NCI-H146 (cell line): ENCODE results near the gene ZNF512.
A peak's percentile ranks its signal among the peaks of the same experiment; 100 is the strongest.
"Not testable (repeated sequence)": the region's sequence is repeated elsewhere in the genome, so short reads cannot be mapped to it uniquely, and the experiment has no call there.

Experiments
- DNase-seq: peaks from one replicate; lab custom pipeline; 2025; lab: John Stamatoyannopoulos, UW

Gene ZNF512

GRCh38 chr2:27583390-27583915 lies 611 bp downstream of the ZNF512 start:
- DNase-seq = no peak

GRCh38 chr2:27584597-27584996 lies 1.8 kb downstream of the ZNF512 start:
- DNase-seq = no peak

DNA sequence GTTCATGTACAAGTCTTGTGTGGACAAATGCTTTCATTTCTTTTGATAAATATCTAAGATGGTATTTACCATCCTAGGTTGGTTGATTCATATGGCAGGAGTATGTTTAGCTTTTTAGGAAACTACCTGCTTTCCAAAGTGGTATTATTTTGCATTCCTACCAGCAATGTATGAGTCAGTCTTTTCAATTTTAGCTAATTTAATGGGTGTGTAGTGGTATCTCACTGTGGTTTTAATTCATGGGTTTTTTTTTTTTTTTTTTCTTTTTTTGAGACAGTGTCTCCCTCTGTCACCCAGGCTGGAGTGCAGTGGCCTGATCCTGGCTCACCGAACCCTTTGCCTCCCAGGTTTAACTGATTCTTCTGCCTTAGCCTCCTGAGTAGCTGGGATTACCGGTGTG lies 4.2 kb downstream of the ZNF512 start:
- no peak for DNase-seq

DNA sequence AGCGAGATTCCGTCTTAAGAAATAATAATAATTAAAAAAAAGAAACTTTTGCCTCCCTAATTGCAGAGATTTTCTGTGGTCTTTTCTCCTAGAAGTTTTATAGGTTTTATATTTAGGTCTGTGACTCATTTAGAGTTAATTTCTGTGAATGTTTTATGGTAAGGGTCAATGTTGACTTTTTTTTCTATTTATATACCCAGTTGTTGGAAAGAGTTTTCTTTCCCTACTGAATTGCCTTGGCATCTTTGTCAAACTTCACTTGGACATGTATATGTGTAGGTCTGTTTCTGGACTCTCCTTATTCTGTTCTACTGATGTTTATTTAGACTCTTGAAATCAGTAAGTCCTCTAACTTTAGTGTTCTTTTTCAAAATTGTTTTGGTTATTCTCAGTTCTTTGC lies 5.5 kb downstream of the ZNF512 start:
- no peak for DNase-seq

DNA sequence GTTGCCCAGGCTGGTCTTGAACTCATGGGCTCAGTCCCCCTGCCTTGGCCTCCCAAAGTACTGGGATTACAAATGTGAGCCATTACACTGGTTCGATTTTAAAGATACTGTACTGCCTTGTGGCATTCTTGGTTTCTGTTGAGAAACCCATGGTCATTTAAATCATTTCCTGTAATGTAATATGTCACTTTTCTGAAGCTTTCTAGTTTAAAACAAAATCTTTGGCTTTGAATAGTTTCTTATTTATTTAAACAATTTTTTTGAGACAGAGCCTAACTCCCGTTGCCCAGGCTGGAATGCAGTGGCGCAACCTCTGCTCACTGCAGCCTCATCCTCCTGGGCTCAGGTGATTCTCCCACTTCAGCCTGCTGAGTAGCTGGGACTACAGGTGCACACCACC lies 8.9 kb downstream of the ZNF512 start:
- DNase-seq = no peak

DNA sequence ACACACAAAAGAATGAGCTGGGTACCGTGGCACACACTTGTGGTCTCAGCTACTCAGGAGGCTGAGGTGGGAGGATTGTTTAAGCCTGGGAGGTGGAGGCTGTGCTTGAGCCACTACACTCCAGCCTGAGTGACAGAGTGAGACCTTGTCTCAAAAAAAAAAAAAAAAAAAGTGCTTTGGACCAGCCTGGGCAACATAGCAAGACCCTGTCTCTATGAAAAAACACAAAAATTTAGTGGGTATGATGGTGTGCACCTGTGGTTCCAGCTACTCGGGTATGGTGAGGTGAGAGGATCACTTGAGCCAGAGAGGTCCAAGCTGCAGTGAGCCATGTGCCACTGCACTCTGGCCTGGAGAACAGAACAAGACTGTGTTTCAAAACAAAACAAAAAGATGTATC lies 10.4 kb downstream of the ZNF512 start:
- no peak for DNase-seq

DNA sequence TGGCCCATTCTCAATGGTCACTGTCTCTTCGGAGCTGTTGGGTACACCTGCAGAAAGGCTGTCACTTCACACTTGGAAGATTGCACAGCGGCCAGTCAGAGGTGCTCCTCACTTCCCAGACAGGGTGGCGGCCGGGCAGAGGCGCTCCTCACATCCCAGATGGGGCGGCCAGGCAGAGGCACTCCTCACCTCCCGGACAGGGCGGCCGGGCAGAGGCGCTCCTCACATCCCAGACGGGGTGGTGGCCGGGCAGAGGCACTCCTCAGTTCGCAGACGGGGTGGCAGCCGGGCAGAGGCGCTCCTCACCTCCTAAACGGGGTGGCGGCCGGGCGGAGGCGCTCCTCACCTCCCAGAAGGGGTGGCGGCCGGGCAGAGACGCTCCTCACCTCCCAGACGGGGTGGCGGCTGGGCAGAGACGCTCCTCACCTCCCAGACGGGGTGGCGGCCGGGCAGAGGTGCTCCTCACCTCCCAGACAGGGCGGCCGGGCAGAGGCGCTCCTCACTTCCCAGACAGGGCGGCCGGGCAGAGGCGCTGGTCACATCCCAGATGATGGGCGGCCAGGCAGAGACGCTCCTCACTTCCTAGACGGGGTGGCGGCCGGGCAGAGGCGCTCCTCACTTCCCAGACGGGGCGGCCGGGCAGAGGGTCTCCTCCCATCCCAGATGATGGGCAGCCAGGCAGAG lies 11.3 kb downstream of the ZNF512 start:
- not testable (repeated sequence) for DNase-seq

DNA sequence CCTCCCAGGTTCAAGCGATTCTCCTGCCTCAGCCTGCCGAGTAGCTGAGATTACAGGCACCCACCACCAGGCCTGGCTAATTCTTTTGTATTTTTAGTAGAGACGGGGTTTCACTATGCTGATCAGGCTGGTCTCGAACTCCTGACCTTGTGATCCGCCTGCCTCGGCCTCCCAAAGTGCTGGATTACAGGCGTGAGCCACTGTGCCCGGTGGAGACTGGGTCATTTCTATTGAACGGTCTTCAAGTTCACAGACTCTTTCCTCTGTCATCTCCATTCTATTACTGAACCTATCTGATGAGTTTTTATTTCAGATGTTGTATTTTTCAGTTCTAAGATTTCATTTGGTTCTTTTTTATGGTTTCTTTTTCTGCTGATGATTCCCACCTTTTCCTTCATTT lies 12.6 kb downstream of the ZNF512 start:
- not testable (repeated sequence) for DNase-seq

GRCh38 chr2:27596627-27597026 lies 13.8 kb downstream of the ZNF512 start:
- no peak for DNase-seq

GRCh38 chr2:27606611-27607010 lies 23.8 kb downstream of the ZNF512 start:
- no peak for DNase-seq

DNA sequence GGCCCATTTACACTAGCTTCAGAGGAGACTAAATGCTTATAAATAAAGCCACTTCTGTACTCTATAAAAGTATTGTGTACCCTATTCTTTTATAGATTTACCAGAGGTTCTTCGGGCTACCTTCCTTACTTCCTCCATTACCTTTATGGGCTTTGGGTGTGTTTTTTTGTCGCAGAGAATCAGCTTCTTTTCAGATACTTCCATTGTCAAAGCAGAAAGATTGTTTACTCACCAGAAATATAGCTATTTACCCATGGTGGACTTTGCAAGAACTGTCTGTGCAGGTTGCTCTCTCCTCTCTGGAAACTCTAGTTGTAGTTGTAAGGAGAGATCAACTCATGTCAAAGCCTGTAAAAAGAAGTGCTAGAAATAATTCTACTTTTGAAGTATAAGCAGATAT lies 31.1 kb downstream of the ZNF512 start:
- DNase-seq = no peak

- DNase-seq = no peak
Measured at GRCh38 chr2:27615316-27615715, 32.5 kb downstream of the ZNF512 start.

- DNase-seq = no peak
Measured at GRCh38 chr2:27621524-27621923, 38.7 kb downstream of the ZNF512 start.

DNA sequence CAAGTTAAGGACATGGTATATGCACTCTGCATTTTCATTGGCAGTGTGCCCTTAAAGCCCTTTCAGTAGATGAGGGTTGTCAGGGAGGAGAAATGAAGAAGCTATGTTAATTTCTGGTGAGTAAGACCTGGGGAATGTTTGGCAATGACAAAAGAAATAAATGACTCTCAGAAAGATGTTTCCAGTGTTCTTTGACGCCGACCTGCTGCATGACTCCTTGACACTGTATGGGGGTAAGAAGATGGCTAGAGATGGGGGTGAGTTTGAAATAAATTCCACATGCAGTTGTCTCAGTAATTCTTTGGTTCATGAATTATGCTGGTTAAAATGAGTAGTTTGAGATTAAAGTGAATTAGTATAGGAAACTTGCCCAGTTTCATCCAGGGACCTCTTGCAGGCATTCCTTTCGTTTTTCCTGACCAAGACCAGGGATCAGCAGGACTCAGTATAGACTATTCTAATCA lies 40.1 kb downstream of the ZNF512 start:
- DNase-seq = no peak

DNA sequence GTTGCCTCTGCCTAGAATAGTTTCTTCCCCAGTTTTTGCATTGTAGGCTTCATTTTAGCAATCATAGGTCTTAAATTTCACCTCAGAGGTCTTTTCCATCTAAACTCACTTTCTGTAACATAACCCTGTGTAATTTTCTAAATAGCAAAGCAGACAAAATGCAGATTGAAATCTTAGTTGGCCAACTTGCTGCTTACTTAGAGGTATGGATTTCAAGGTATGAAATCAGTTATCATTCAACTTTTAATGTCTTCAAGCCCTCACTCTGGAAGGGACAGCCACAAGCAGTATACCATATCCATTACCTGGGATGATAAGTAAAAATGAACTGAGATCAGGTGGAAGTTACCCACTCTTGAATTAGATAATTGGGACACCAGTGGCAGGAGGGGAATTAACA lies 42.1 kb downstream of the ZNF512 start:
- no peak for DNase-seq

DNA sequence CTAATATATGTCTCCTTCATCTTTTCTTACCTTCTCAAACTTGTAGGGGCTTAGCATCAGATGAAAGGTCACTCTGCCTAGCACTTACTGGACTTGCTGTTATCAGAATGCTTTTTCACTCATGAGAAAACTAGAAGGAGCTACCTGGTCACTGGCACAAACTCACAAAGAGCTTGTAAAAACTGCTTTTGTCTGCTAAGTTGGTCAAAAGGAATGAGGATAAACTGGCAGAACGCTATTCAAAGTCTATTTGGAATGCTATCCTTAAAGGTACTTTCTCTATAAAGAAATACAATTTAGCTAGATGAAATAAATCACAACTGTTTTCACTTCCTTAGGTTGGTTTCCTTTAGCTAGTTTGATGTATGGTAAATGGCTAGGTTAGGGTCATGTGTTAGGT lies 43.5 kb downstream of the ZNF512 start:
- not testable (repeated sequence) for DNase-seq

GRCh38 chr2:27626921-27627320 lies 44.1 kb downstream of the ZNF512 start:
- DNase-seq = not testable (repeated sequence)

- DNase-seq = no peak
Measured at GRCh38 chr2:27627963-27628766, 45.3 kb downstream of the ZNF512 start.

DNA sequence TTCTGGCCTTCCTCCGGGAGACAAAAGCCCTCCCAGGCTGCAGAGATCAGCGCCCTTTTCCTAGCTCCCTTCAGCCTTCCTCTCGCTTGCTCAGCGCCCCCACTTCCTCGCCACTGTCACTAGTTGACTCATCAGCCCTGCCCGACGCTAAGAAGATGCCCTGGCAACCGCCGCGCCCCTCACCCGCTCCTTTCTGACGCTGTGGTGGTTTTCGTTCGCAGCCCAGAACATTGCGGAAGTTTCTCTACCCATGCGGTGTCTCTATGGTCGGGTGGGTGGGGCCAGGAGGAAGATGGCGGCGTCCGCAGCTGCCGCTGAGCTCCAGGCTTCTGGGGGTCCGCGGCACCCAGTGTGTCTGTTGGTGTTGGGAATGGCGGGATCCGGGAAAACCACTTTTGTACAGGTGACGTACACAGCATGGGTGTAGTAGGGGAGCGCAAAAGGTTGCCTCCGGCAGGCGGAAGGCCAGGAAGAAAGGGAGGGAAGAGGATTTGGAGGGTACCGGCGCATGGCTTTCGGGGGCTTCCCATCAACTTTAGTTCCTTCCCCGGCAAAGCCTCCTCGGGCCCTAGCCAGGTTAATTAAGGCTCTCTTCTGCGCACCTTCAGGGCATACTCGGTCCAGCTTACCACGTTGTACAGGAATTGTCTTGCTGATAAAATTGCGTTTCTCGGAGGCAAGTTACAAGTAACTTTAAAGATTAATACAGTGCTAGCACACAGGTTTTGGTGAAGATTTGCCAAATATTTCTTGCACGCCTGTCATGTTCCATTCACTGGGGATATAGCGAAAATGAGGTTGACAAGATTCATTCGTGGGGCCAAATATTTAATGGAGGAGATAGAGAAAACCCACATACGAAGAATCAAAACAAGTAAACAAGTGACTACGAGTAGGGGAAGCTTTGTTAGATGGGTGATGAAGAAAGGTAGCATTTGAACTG lies 46.2 kb downstream of the ZNF512 start, which contains the start of the genes CCDC121 and GPN1:
Gene CCDC121, minus strand, starts transcription at position 246 of the 943 bp plus-strand sequence. CDS start 1,213 bp downstream, outside the sequence.
Gene GPN1, plus strand, starts transcription at position 284 of the 943 bp plus-strand sequence. Its CDS starts 9 bp downstream, at position 293.
- DNase-seq = peak; percentile 90

- DNase-seq = not testable (repeated sequence)
Measured at GRCh38 chr2:27630257-27630656, 47.4 kb downstream of the ZNF512 start.

DNA sequence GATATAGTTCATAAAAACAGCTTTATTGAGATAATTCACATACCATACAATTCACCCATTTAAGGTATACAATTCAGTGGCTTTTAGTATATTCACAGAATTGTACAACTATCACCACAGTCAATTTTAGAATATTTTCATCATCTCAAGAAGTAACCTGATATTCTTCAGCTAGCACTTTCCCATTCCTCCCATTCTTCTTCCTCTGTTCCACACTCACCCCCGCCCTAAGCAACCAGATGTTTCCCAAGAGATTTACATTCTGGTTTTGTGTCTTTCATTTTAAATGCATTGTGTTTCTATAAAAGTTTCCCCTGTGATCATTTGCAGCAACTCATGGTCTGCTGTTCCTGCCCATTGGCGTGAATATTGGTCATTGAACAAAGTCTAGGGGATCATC lies 51.4 kb downstream of the ZNF512 start:
- no peak for DNase-seq

DNA sequence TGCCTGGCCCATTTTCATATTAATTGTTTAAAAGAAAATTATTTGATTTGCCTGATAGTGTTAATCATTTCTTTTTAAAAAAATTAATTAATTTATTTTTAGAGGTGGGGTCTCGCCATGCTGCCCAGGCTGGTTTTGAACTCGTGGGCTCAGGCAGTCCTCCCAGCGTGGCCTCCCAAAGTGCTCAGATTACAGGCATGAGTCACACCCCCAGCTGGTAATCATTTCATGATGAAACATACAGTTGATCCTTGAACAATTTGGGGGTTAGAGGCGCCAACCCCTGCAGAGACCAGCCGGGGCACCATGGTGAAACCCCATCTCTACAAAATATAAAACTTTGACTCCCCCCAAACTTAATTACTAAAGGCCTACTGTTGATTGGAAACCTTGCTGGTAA lies 53.9 kb downstream of the ZNF512 start:
- no peak for DNase-seq
